Heart left ventricle (tissue), 16 donors: ENCODE results near the gene CYGB. TPM values are rescaled to one million over a fixed set of nuclear protein-coding genes. Genes with fewer than 3 reads are reported as not detected.
A peak's percentile ranks its signal among the peaks of the same experiment; 100 is the strongest.

Experiments
- ATAC-seq, 4 donors: fragments of 200-7000 bp; cut with Tn5 transposase; one replicate each; pipeline ENCODE4 v1.9.1; 2020 to 2022; ENCODE audit warnings: moderate library complexity in 4 of 4, mild to moderate bottlenecking in 3 of 4, moderate number of reproducible peaks in 1 of 4
- DNase-seq, 5 donors: peaks; one replicate each; pipeline ENCODE4 v3.0.0-alpha.2; 2020
- H3K27ac ChIP-seq, 12 donors: fragments of 200-600 bp; sonication (generic) in 4 of 12; one replicate each; pipeline versions ENCODE4 v1.5.0 to v1.8.0; 2016 to 2022; ENCODE audit warnings: mild to moderate bottlenecking in 2 of 12
- H3K27me3 ChIP-seq, 9 donors: fragments of 200-600 bp; sonication (generic) in 2 of 9; one replicate each; pipeline versions ENCODE4 v1.5.1 to v1.8.0; 2016 to 2022; ENCODE audit warnings: mild to moderate bottlenecking in 3 of 9
- H3K36me3 ChIP-seq, 9 donors: fragments of 200-600 bp; sonication (generic) in 2 of 9; one replicate each; pipeline versions ENCODE4 v1.5.0 to v1.8.0; 2018 to 2022; ENCODE audit warnings: mild to moderate bottlenecking in 2 of 9
- H3K4me1 ChIP-seq, 12 donors: fragments of 200-600 bp; sonication (generic) in 4 of 12; one replicate each; pipeline versions ENCODE4 v1.5.0 to v1.8.0; 2016 to 2022; ENCODE audit warnings: mild to moderate bottlenecking in 3 of 12
- H3K4me3 ChIP-seq, 12 donors: fragments of 200-600 bp; sonication (generic) in 4 of 12; one replicate each; pipeline versions ENCODE4 v1.5.0 to v1.8.0; 2017 to 2022; ENCODE audit warnings: mild to moderate bottlenecking in 9 of 12, moderate library complexity in 4 of 12
- H3K9me3 ChIP-seq, 12 donors: fragments of 200-600 bp; sonication (generic) in 4 of 12; one replicate each; pipeline versions ENCODE4 v1.5.0 to v1.8.0; 2016 to 2022; ENCODE audit warnings: mild to moderate bottlenecking in 1 of 12
- CTCF ChIP-seq, 12 donors: fragments of 200-600 bp; sonication (generic) in 4 of 12; IDR thresholded peaks; one replicate each; pipeline versions ENCODE4 v1.5.0 to v1.8.0; 2018 to 2022; ENCODE audit warnings: antibody characterized with exemption in 12 of 12, mild to moderate bottlenecking in 5 of 12
- POLR2A ChIP-seq, 2 donors: fragments of 450-650 bp; IDR thresholded peaks; one replicate each; pipeline ENCODE4 v1.6.1; 2017; ENCODE audit warnings: antibody characterized with exemption in 2 of 2, mild to moderate bottlenecking in 2 of 2, moderate library complexity in 2 of 2
- WGBS, 4 donors: extraction: QIAGEN DNeasy Blood & Tissue Kit in 2 of 4; methylation state at CpG; one replicate each; pipeline versions ENCODE4 v1.1.5 to v1.1.7; 2013 to 2018; 5-methylcytosine and 5-hydroxymethylcytosine counted together
- intact Hi-C, 10 donors: fragments of 100-400 bp; cut with DNase I; formaldehyde crosslinking; loops; one replicate each; pipeline versions ENCODE4 v1.11.1 to v1.14.2; 2022
- polyA plus RNA-seq, 2 donors: library from polyadenylated mRNA; stranded (reverse); fragments of 200-250 nt; gene quantifications; one replicate each; pipeline ENCODE4 v1.2.3, GENCODE V29; 2013
- total RNA-seq, 9 donors: library from RNA; depleted of rRNA in 2 of 9; stranded (reverse); fragments of >200 nt in 2 of 9; fragmentation: NEBNext Ultra II Directional in 3 of 9; extraction: Animal tissue kit (Norgen Biotek cat#: 25700) in 3 of 9; gene quantifications; one replicate each; pipeline versions ENCODE4 v1.1.0 to v1.2.4, GENCODE V29; 2016 to 2023
- donor health status: ischemic (EF 13 %, LVEDD 7.1; RV severe dilation, severe dysfunction).
- donor health status: healthy with polysubstance abuse.
- donor health status: DM: no; HTN: yes; CAD: no.
- donor health status: DM: no; HTN: no; CAD: no.
- donor health status: ischemic (EF 25% LVEDD 6.9; RV normal size, moderate dysfunction).
- donor health status: ischemic (EF 25% LVEDD 5.7; RV mildly dilated, moderate dysfunction).
- donor health status: healthy.
- donor health status: DM: yes; HTN: yes; CAD: no.
- donor health status: ischemic (EF 35%, LVEDD 5.7; RV mildly dilated, moderate dysfunction).
- donor health status: nonischemic (EF 11% LVEDD 7.7; RV severe dilation, severe dysfunction).
- donor health status: DM: yes; HTN: yes; CAD: no.
- donor health status: PGD.
- donor health status: ischemic (EF 29% LVEDD 5.4; RV normal size, mild dysfunction).
- donor health status: nonischemic (EF 23%, LVEDD 6.1; RV moderate dilation, normal function).

CYGB gene
- total and polyA plus RNA-seq, 11 donors: 11.8 to 37.9 (median 21.9) TPM

GRCh38 chr17:76570877-76571471 is 33.5 kb upstream of the CYGB start:
- no peak overlapping the region for H3K27ac ChIP-seq
- no peak overlapping the region for H3K4me3 ChIP-seq
- no peak for TF ChIP-seq CTCF (IDR thresholded peaks at IDR 0.05)
- TF ChIP-seq POLR2A (IDR thresholded peaks at IDR 0.05): no peak

GRCh38 chr17:76570457-76570856 is 32.9 kb upstream of the CYGB start:
- DNase-seq: no peak
- whole genome bisulfite sequencing, 4 donors: 85 to 93% (median 90%) methylated on average over 7 of the region's 7 CpGs

More at GRCh38 chr17:76570877-76571471, 33.5 kb upstream of the CYGB start:
- Histone ChIP-seq H3K4me1 (peaks cover 0 to 28% (median 13%) of the 10 kb centered on the region in 12 donors), H3K9me3 (no peaks in the 10 kb centered on the region), H3K36me3 (peaks cover 0 to 5% (median 4%) of the 10 kb centered on the region in 9 donors), H3K27me3 (peaks cover 0 to 2% (median 0%) of the 10 kb centered on the region in 9 donors)
- DNase-seq: no peak
- intact Hi-C loops: loop anchor here in 1 of 10 donors (10.0 kb wide), 1 partner anchor 54 kb away; no protein-coding TSS in a partner anchor
- no peak for ATAC-seq
- WGBS, 4 donors: 93 to 96% (median 95%) methylated on average over 12 to 13 of the region's 13 CpGs

GRCh38 chr17:76569607-76570279 is 32.2 kb upstream of the CYGB start:
- peak; percentile 45 to 72 (median 61) for ATAC-seq
- H3K4me3 ChIP-seq: no peak overlapping the region
- H3K36me3 ChIP-seq: peaks cover 0 to 17% (median 15%) of the 10 kb centered on the region in 9 donors
- peaks cover 0 to 2% (median 0%) of the 10 kb centered on the region in 9 donors for H3K27me3 ChIP-seq
- intact Hi-C loops: loop anchor here in 4 of 10 donors (5.0 to 10.0 kb wide), 4 partner anchors 48 to 155 kb away; partner anchors contain the start of genes MXRA7 (in 2 of the 4), JMJD6 (in 1 of the 4) and METTL23 (in 1 of the 4)
- H3K4me1 ChIP-seq: peaks cover 0 to 28% (median 13%) of the 10 kb centered on the region in 12 donors
- 30 to 71% (median 65%) methylated on average over 11 to 18 of the region's 18 CpGs for WGBS, 4 donors
- DNase-seq: peak in 2 of 5 donors; percentile 44 to 59
- H3K27ac ChIP-seq: no peak overlapping the region
- TF ChIP-seq POLR2A (IDR thresholded peaks at IDR 0.05) (no peak), CTCF (IDR thresholded peaks at IDR 0.05) (no peak)
- no peaks in the 10 kb centered on the region for H3K9me3 ChIP-seq

More at GRCh38 chr17:76570457-76570856, 32.9 kb upstream of the CYGB start:
- Histone ChIP-seq H3K4me1 (peaks cover 0 to 28% (median 13%) of the 10 kb centered on the region in 12 donors), H3K9me3 (no peaks in the 10 kb centered on the region), H3K27me3 (peaks cover 0 to 2% (median 0%) of the 10 kb centered on the region in 9 donors), H3K27ac (no peak overlapping the region), H3K4me3 (no peak overlapping the region), H3K36me3 (peaks cover 0 to 10% (median 9%) of the 10 kb centered on the region in 9 donors)
- no peak for ATAC-seq
- no peak for TF ChIP-seq POLR2A (IDR thresholded peaks at IDR 0.05)
- intact Hi-C loops: loop anchor here in 1 of 10 donors (10.0 kb wide), 1 partner anchor 54 kb away; no protein-coding TSS in a partner anchor

- Histone ChIP-seq H3K36me3 (peaks cover 0 to 26% (median 21%) of the 10 kb centered on the region in 9 donors), H3K4me1 (peaks cover 0 to 28% (median 13%) of the 10 kb centered on the region in 12 donors), H3K27ac (no peak overlapping the region), H3K27me3 (peaks cover 0 to 2% (median 0%) of the 10 kb centered on the region in 9 donors), H3K9me3 (no peaks in the 10 kb centered on the region), H3K4me3 (no peak overlapping the region)
- ATAC-seq: no peak
- intact Hi-C loops: loop anchor here in 4 of 10 donors (5.0 to 10.0 kb wide), 3 partner anchors 48 to 156 kb away; partner anchors contain the start of genes MXRA7 (in 2 of the 4), JMJD6 (in 1 of the 4) and METTL23 (in 1 of the 4)
- WGBS, 4 donors: 41 to 55% (median 48%) methylated on average over 19 of the region's 19 CpGs
- no peak for DNase-seq
- no peak for TF ChIP-seq CTCF (IDR thresholded peaks at IDR 0.05)
- TF ChIP-seq POLR2A (IDR thresholded peaks at IDR 0.05): no peak
These were observed 31.3 kb upstream of the CYGB start for GRCh38 chr17:76568811-76569221.
